Parathyroid adenoma (tissue), 2 donors: ENCODE data around the gene TIMP1.

Source experiments
- H2AFZ ChIP-seq: fragments of 300-600 bp; sonication (generic); one replicate; pipeline ENCODE4 v1.7.0; 2017; ENCODE audit warnings: antibody characterized with exemption, mild to moderate bottlenecking
- H3K27ac ChIP-seq: fragments of 300-600 bp; sonication (generic); one replicate; pipeline ENCODE4 v1.7.0; 2017
- H3K27me3 ChIP-seq: fragments of 300-600 bp; sonication (generic); one replicate; pipeline ENCODE4 v1.7.0; 2017; ENCODE audit warnings: low read length; ENCODE audit not compliant: control insufficient read depth, insufficient read depth
- H3K36me3 ChIP-seq: fragments of 300-600 bp; sonication (generic); one replicate; pipeline ENCODE4 v1.7.0; 2017; ENCODE audit warnings: low read length; ENCODE audit not compliant: control insufficient read depth, insufficient read depth
- H3K4me1 ChIP-seq: fragments of 300-600 bp; sonication (generic); one replicate; pipeline ENCODE4 v1.7.0; 2017; ENCODE audit warnings: control low read depth
- H3K4me2 ChIP-seq: fragments of 300-600 bp; sonication (generic); one replicate; pipeline ENCODE4 v1.7.0; 2017; ENCODE audit warnings: low read length
- H3K4me3 ChIP-seq: fragments of 300-600 bp; sonication (generic); one replicate; pipeline ENCODE4 v1.7.0; 2017; ENCODE audit warnings: low read depth, low read length
- H3K79me2 ChIP-seq: fragments of 300-600 bp; sonication (generic); one replicate; pipeline ENCODE4 v1.7.0; 2017; ENCODE audit warnings: control low read depth
- H3K9ac ChIP-seq: fragments of 300-600 bp; sonication (generic); one replicate; pipeline ENCODE4 v1.7.0; 2017; ENCODE audit warnings: mild to moderate bottlenecking
- H3K9me3 ChIP-seq: fragments of 300-600 bp; sonication (generic); one replicate; pipeline ENCODE4 v1.7.0; 2017; ENCODE audit warnings: low read length; ENCODE audit not compliant: control insufficient read depth
- TF ChIP-seq, protein P1 (sequence below): fragments of 300-600 bp; sonication (generic); IDR thresholded peaks from one replicate; pipeline ENCODE4 v1.7.0; 2017; ENCODE audit warnings: antibody characterized with exemption, mild to moderate bottlenecking
- donor health status: primary hyperparathyroidism.

The TIMP1 gene

DNA sequence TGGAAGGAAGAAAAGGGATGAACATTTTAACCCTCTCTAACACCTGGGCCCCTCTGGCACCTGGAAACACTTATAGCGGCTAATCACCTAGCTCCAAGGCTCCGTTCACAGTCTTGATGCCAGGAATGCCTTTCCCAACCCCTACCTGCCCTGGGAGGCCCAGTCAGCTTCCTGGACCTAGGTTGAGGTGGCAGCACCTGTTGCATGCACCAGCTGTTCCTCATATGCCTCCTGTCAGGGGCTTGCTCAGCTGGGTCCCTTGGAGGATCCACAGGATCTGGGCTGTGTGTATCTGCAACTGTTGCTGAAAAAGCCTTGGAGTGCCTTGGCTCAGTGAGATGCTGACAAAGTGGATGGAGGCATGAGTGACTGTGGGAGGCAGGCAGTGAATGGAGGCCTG lies 43.1 kb downstream of the TIMP1 start:
- H3K27me3 ChIP-seq: no peaks in the 10 kb centered on the region
- H3K9ac ChIP-seq: no peak overlapping the region
- H2AFZ ChIP-seq: no peak overlapping the region
- no peaks in the 10 kb centered on the region for H3K36me3 ChIP-seq
- H3K79me2 ChIP-seq: no peaks in the 10 kb centered on the region
- no peaks in the 10 kb centered on the region for H3K4me1 ChIP-seq
- no peak overlapping the region for H3K4me3 ChIP-seq
- TF ChIP-seq, protein P1, sequence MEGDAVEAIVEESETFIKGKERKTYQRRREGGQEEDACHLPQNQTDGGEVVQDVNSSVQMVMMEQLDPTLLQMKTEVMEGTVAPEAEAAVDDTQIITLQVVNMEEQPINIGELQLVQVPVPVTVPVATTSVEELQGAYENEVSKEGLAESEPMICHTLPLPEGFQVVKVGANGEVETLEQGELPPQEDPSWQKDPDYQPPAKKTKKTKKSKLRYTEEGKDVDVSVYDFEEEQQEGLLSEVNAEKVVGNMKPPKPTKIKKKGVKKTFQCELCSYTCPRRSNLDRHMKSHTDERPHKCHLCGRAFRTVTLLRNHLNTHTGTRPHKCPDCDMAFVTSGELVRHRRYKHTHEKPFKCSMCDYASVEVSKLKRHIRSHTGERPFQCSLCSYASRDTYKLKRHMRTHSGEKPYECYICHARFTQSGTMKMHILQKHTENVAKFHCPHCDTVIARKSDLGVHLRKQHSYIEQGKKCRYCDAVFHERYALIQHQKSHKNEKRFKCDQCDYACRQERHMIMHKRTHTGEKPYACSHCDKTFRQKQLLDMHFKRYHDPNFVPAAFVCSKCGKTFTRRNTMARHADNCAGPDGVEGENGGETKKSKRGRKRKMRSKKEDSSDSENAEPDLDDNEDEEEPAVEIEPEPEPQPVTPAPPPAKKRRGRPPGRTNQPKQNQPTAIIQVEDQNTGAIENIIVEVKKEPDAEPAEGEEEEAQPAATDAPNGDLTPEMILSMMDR: no peak
- H3K27ac ChIP-seq: no peak overlapping the region
- H3K9me3 ChIP-seq: no peaks in the 10 kb centered on the region
- no peak overlapping the region for H3K4me2 ChIP-seq

DNA sequence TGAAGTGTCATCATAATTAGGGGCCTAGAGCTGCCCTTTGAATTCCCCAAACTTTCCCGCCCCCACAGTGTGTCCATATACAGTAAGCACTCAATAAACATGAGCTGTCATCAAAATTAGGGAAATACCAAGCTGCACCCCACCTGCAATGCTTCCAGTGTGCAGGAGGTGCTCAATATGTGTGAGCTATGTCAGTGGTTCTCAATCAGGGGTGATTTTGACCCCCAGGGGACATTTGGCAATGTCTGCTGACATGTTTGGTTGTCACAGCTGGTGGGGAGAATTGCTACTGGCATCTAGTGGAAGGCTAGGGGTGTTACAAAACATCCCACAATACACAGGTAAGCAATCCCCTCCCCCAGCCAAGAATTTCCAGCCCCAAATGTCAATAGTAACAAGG lies 46.7 kb downstream of the TIMP1 start:
- Histone ChIP-seq H3K79me2 (no peaks in the 10 kb centered on the region), H3K9me3 (no peaks in the 10 kb centered on the region), H3K9ac (no peak overlapping the region), H3K27me3 (no peaks in the 10 kb centered on the region), H3K36me3 (no peaks in the 10 kb centered on the region), H3K4me3 (no peak overlapping the region), H2AFZ (peak overlapping the region; percentile 28), H3K27ac (no peak overlapping the region), H3K4me1 (no peaks in the 10 kb centered on the region), H3K4me2 (no peak overlapping the region)
- TF ChIP-seq, protein P1: no peak

DNA sequence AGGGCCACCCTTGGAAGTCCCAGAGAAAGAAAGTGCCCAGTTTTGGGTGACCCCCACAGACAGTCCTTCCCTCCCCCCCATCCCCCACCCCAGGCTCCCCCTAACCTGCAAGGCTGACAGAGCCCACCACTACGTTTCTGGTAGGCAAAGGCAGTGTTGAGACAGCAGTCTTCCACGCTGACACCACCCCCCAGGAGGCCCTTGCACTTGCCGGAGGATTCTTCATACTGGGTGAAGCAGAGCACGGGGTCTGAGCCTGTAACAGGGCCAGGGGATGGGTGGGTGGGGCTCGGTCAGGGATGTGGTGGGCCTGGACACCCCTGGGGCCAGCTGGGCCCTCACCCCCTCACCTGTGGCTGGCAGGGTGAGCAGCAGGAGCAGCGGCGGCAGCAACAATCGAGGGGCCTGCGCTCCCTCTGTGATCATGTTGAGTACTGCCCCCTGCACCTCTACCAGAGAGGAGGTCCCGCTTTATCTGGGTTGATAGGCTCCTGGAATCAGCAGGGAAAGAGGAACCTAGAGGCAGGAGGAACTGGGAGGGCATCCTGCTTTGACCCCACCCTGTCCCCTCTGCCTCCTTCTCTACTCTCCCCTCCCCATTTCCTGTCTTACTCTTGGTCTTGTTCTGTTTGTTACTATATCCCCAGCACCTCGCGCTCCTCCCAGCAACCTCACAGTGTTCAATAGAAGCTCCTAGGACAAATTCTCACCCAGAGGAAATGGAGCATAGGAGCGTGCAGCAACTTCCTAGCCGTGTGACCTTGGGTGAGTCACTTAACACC lies 47.4 kb downstream of the TIMP1 start, which contains the start of gene CFP:
Gene CFP (minus strand): TSS at position 512 of the 782 bp plus-strand sequence. CDS start 86 bp downstream, at position 426.
- peak within 1 kb of the TSS; percentile 28 for H2AFZ ChIP-seq
- no peaks in the 10 kb centered on the region for H3K27me3 ChIP-seq
- H3K4me2 ChIP-seq: no peak within 1 kb of the TSS
- H3K79me2 ChIP-seq: no peaks in the 10 kb centered on the region
- H3K27ac ChIP-seq: no peak within 1 kb of the TSS
- H3K36me3 ChIP-seq: no peaks in the 10 kb centered on the region
- H3K4me1 ChIP-seq: no peaks in the 10 kb centered on the region
- no peaks in the 10 kb centered on the region for H3K9me3 ChIP-seq
- TF ChIP-seq, protein P1: no peak
- no peak within 1 kb of the TSS for H3K9ac ChIP-seq
- no peak within 1 kb of the TSS for H3K4me3 ChIP-seq

DNA sequence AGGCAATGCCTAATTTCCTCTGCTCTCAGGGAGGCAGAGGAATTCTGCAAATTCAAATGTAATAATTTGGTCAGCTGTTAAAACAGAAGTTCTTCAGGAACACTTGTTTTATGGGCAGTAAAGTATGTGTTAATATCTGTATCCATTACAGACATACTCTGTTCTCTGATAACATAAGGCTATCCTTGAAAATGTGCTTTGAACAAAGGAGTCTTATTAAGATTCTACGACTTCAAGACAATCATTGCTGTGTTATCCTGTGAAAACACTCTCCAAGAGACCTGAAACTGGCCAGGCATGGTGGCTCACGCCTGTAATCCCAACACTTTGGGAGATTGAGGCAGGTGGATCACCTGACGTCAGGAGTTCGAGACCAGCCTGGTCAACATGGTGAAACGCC lies 49.4 kb downstream of the TIMP1 start:
- H3K4me1 ChIP-seq: no peaks in the 10 kb centered on the region
- no peaks in the 10 kb centered on the region for H3K27me3 ChIP-seq
- H3K9ac ChIP-seq: no peak overlapping the region

More for the DNA sequence above, 49.4 kb downstream of the TIMP1 start:
- Histone ChIP-seq H3K4me3 (no peak overlapping the region), H3K4me2 (no peak overlapping the region), H3K36me3 (no peaks in the 10 kb centered on the region), H3K27ac (no peak overlapping the region), H3K79me2 (no peaks in the 10 kb centered on the region), H3K9me3 (no peaks in the 10 kb centered on the region), H2AFZ (no peak overlapping the region)
- TF ChIP-seq, protein P1: no peak
